Ishikawa (cell line): Measurements from ENCODE around the gene SEH1L.

Experiments used
- CEBPB ChIP-seq: IDR thresholded peaks from 2 replicates; pipeline ENCODE4 v1.6.1; 2012
- CREB1 ChIP-seq: IDR thresholded peaks from 2 replicates; pipeline ENCODE4 v1.6.1; 2012; ENCODE audit warnings: low read depth
- EGR1 ChIP-seq: IDR thresholded peaks from 2 replicates; pipeline ENCODE4 v1.6.1; 2012
- EP300 ChIP-seq: IDR thresholded peaks from 2 replicates; pipeline ENCODE4 v1.6.1; 2012; ENCODE audit warnings: borderline replicate concordance
- FOXM1 ChIP-seq: IDR thresholded peaks from 2 replicates; pipeline ENCODE4 v1.6.1; 2012; ENCODE audit warnings: low read depth, borderline replicate concordance
- NFIC ChIP-seq: IDR thresholded peaks from 2 replicates; pipeline ENCODE4 v1.6.1; 2012
- RAD21 ChIP-seq: IDR thresholded peaks from 2 replicates; pipeline ENCODE4 v1.6.1; 2012; ENCODE audit warnings: low read depth
- TAF1 ChIP-seq: IDR thresholded peaks from 2 replicates; pipeline ENCODE4 v1.6.1; 2012; ENCODE audit warnings: low read depth, mild to moderate bottlenecking
- TCF12 ChIP-seq: IDR thresholded peaks from 2 replicates; pipeline ENCODE4 v1.6.1; 2012; ENCODE audit warnings: low read depth
- TEAD4 ChIP-seq: IDR thresholded peaks from 2 replicates; pipeline ENCODE4 v1.6.1; 2012
- YY1 ChIP-seq: IDR thresholded peaks from 2 replicates; pipeline ENCODE4 v1.6.1; 2012; ENCODE audit warnings: low read depth
- ZBTB7A ChIP-seq: IDR thresholded peaks from 2 replicates; pipeline ENCODE4 v1.6.1; 2012; ENCODE audit warnings: low read depth
- TF ChIP-seq, protein P1 (sequence below): IDR thresholded peaks from 2 replicates; pipeline ENCODE4 v1.6.1; 2012
- TF ChIP-seq, protein P2 (sequence below): IDR thresholded peaks from 2 replicates; pipeline ENCODE4 v1.6.1; 2012
- TF ChIP-seq, protein P3 (sequence below): IDR thresholded peaks from 2 replicates; pipeline ENCODE4 v1.6.1; 2012; ENCODE audit warnings: low read depth, mild to moderate bottlenecking

The SEH1L gene

DNA sequence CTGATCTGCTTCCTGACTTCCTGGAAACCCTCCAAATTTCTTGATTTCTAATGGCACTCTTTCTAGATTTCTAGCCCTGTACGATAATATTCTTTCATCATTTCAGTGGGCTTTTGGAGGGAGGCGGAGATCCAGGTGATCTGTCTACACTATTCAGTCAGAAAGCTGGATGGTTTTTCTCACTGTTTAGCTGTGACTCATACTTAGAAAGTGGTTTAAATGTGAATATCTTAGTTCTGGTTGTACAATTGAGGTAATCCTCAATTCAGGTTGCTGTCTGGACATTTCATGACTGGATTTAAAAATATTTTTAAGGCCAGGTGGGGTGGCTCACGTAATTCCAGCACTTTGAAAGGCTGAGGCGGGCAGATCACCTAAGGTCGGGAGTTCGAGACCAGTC, 20.8 kb downstream of the SEH1L start:
- TF ChIP-seq ZBTB7A (no peak), TEAD4 (no peak), NFIC (no peak), EGR1 (no peak), FOXM1 (no peak), CEBPB (no peak), RAD21 (no peak), TAF1 (no peak)
- TF ChIP-seq, protein P1, sequence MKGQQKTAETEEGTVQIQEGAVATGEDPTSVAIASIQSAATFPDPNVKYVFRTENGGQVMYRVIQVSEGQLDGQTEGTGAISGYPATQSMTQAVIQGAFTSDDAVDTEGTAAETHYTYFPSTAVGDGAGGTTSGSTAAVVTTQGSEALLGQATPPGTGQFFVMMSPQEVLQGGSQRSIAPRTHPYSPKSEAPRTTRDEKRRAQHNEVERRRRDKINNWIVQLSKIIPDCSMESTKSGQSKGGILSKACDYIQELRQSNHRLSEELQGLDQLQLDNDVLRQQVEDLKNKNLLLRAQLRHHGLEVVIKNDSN = no peak
- TF ChIP-seq, protein P2, sequence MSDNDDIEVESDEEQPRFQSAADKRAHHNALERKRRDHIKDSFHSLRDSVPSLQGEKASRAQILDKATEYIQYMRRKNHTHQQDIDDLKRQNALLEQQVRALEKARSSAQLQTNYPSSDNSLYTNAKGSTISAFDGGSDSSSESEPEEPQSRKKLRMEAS = no peak

DNA sequence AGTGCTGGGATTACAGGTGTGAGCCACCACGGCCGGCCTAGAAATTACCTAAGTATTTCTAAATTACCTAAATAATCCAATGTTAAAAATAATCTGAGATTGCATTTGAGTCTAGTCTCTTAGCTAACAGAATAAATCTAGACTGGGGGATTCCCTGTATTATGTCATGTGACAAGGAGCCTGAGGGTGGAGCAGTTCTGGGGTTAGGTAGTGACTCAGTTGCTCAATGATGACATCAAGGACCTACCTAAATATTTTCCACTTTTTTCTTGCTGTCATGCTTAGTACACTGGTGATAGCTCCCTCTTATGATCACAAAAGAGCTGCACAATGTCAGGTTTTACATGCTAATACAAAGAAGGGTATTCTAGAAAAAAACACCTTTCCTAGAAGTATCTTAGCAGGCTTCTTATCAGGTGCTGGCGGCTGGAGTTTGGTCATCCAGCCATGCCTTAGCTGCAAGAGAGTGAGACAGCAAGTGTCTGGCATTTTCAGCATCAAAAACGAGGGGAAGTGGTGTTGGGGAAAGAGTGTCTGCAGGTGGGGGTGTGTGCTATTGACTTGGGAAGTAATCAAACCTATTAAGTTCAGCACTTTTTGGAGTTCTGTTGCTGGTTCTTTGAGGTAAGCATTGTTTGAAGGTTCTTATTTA, 25.9 kb downstream of the SEH1L start:
- no peak for TF ChIP-seq CEBPB

DNA sequence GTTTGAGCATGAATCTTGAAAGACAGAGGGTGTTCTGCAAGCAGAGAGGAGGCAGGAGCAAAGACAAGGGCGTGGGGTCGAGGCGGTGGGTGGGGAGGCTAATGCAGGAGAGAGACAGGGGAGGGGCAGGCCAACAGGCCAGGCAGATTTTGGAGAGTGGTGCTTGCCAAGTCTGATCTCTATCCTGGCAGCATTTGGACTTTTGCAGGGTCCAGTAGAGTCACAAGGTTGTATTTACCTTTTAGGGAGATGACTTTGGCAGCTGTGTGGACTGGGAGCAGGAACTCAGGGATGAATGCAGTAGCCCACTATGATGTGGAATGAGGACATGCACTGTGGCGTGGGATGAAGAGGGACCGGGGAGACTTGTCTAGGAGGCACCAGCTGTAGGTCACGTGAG, 27.7 kb downstream of the SEH1L start:
- no peak for TF ChIP-seq FOXM1

DNA sequence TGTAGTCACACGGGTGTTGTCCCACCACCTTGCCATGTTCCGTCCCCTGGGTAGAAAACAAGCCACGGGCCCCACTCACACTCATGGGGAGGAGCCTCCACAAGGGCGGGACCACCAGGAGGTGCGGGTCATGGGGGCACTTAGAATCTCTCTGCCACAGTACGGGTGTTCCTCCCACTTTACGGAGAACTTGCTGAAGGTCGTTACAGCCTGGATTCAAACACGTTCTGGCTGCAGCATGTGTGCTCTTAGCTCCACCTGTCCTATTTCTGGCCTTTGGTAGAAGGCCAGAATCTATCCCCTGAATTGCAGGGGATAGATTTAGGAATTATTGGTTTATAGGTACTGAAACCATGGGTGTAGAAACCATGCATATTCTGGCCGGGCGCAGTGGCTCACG, 28.5 kb downstream of the SEH1L start:
- TF ChIP-seq, protein P2 = no peak
- TF ChIP-seq CREB1 = no peak
- TF ChIP-seq RAD21 = no peak
- TF ChIP-seq NFIC = no peak
- TF ChIP-seq FOXM1 = no peak
- no peak for TF ChIP-seq EP300
- no peak for TF ChIP-seq ZBTB7A
- TF ChIP-seq EGR1 = no peak
- no peak for TF ChIP-seq CEBPB
- no peak for TF ChIP-seq YY1
- TF ChIP-seq, protein P3, sequence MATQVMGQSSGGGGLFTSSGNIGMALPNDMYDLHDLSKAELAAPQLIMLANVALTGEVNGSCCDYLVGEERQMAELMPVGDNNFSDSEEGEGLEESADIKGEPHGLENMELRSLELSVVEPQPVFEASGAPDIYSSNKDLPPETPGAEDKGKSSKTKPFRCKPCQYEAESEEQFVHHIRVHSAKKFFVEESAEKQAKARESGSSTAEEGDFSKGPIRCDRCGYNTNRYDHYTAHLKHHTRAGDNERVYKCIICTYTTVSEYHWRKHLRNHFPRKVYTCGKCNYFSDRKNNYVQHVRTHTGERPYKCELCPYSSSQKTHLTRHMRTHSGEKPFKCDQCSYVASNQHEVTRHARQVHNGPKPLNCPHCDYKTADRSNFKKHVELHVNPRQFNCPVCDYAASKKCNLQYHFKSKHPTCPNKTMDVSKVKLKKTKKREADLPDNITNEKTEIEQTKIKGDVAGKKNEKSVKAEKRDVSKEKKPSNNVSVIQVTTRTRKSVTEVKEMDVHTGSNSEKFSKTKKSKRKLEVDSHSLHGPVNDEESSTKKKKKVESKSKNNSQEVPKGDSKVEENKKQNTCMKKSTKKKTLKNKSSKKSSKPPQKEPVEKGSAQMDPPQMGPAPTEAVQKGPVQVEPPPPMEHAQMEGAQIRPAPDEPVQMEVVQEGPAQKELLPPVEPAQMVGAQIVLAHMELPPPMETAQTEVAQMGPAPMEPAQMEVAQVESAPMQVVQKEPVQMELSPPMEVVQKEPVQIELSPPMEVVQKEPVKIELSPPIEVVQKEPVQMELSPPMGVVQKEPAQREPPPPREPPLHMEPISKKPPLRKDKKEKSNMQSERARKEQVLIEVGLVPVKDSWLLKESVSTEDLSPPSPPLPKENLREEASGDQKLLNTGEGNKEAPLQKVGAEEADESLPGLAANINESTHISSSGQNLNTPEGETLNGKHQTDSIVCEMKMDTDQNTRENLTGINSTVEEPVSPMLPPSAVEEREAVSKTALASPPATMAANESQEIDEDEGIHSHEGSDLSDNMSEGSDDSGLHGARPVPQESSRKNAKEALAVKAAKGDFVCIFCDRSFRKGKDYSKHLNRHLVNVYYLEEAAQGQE = no peak
- TF ChIP-seq TCF12 = no peak
- no peak for TF ChIP-seq TEAD4
- TF ChIP-seq, protein P1 = no peak
- TF ChIP-seq TAF1 = no peak

DNA sequence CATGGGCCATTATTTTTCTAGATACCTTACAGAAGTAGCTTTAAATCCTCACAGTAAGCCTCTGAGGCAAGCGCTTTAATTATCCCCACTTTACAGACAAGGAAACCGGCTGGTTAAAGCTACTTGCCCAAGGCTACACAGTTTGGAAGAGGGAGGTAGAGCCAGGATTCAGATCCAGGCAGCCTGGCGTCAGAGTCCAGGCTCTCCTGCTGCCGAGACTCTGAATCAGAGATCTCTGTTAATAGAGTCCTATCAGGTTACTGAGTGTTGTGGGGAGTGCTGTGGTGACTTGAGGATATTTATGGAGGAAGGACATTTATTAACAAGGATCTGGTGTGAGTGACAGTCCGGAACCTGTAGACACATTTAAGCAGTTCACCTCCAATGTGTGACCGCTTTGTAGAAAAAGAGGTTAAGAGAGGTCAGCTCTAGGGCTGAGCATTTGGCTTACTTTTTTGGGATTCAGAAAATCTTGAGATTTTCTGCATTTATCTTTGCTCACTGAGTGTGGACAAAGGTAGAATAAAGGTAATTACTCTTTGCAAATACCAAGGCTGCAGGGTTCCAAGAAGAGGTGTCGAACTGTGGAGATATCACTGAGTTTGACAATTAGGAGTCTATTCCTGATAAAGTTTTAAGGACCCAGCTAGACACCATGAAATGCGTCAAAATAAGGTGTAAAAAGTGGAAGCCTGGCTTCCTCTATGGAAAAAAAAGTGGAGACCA, 41.7 kb downstream of the SEH1L start:
- TF ChIP-seq EP300 (no peak), ZBTB7A (no peak)

DNA sequence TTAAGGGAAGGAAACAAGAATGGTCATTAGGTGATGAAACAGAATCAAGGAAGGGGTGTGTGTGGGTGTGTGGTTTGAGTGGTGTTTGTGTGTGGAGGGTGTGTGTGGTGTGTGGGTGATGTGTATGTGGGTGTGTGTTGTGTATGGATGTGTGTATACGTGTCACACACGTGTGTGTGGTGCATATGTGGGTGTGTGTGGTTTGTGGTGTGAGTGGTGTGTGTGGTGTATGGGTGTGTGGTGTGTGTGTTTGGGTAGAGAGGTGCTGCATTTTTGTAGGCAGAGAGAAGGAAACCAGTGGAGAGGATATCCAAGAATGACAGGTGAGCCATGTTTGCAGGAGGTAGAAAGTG, 42.3 kb downstream of the SEH1L start:
- TF ChIP-seq TAF1 (no peak), TCF12 (no peak), YY1 (no peak), ZBTB7A (no peak), CREB1 (no peak), RAD21 (no peak), FOXM1 (no peak), CEBPB (no peak), EP300 (no peak), EGR1 (no peak), TEAD4 (no peak), NFIC (no peak)
- TF ChIP-seq, protein P1 = no peak
- TF ChIP-seq, protein P2 = no peak
- TF ChIP-seq, protein P3 = no peak
